Mucosa of stomach (tissue), 1 donor: ENCODE results near the gene CCZ1B.
"Not testable (repeated sequence)": the region's sequence is repeated elsewhere in the genome, so short reads cannot be mapped to it uniquely, and the experiment has no call there.

Source experiments
- H3K27me3 ChIP-seq: one replicate; pipeline ENCODE4 v1.7.0; 2013; ENCODE audit warnings: mild to moderate bottlenecking, low read length; ENCODE audit not compliant: control insufficient read depth, insufficient read depth
- H3K36me3 ChIP-seq: one replicate; pipeline ENCODE4 v1.7.0; 2013; ENCODE audit warnings: low read length; ENCODE audit not compliant: control insufficient read depth, insufficient read depth
- H3K4me1 ChIP-seq: one replicate; pipeline ENCODE4 v1.7.0; 2013; ENCODE audit warnings: mild to moderate bottlenecking, low read length; ENCODE audit not compliant: control insufficient read depth, insufficient read depth
- H3K4me3 ChIP-seq: one replicate; pipeline ENCODE4 v1.7.0; 2013; ENCODE audit warnings: low read length
- H3K9ac ChIP-seq: one replicate; pipeline ENCODE4 v1.7.0; 2013; ENCODE audit warnings: mild to moderate bottlenecking, low read length, moderate library complexity
- H3K9me3 ChIP-seq: one replicate; pipeline ENCODE4 v1.7.0; 2013; ENCODE audit warnings: mild to moderate bottlenecking, low read length, moderate library complexity; ENCODE audit not compliant: control insufficient read depth
- donor health status: Pancreatic carcinoma.

The CCZ1B gene

DNA sequence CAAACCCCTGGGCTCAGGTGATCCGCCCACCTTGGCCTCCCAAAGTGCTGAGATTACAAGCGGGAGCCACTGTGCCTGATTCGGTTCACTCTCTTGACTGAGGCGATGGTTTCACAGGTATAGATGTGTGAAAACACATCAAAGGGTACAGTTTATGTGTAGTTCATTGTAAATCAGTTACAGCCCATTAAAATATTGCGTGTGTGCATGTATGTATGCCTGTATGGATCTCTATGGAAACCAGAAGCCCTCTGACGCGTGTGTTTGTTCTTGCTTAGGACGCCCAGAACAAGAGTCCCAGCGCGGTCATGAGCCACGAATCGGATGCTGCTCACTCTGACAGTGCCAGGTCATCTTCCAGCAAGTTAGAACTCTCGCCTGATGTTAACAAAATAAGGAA lies 36.7 kb downstream of the CCZ1B start:
- not testable (repeated sequence) for H3K9ac ChIP-seq, H3K9me3 ChIP-seq, H3K4me1 ChIP-seq, H3K4me3 ChIP-seq, H3K36me3 ChIP-seq, H3K27me3 ChIP-seq

DNA sequence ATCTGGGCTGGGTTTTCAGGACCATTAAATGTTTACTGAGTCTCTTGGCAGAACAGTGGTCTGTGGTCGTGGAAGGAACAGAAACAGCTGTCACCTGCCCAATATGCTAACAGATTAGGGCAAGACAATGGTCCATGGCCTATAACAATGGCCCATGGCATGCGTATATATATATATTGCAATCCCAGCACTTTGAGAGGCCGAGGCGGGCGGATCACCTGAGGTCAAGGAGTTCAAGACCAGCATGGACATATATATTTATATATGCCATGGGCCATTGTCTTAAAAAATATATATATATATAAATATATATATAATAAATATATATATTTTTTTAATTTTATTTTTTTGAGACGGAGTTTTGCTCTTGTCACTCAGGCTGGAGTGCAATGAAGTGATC lies 44.5 kb downstream of the CCZ1B start:
- not testable (repeated sequence) for H3K4me1 ChIP-seq, H3K9me3 ChIP-seq

DNA sequence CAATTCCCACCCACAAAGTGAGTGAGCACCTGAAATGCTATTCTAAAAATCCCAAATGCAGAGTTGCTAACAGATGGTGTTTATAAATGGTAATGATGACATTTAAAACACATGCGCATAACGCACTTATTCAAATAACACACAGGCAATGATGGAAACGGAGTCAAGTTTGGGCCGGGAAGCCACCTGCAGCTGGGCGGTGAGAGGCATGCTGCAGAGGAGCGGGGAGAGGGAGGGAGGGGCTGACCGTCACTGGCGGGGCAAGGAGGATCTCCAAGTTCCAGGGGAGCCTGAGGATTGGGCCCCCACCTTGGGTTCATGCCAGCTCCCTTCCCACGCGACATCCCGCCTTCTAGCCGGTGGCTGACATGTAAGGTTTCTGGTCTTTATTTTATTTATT lies 64.9 kb downstream of the CCZ1B start:
- H3K9me3 ChIP-seq, H3K9ac ChIP-seq, H3K36me3 ChIP-seq, H3K4me3 ChIP-seq, H3K4me1 ChIP-seq, H3K27me3 ChIP-seq: not testable (repeated sequence)

More for the DNA sequence above, 44.5 kb downstream of the CCZ1B start:
- H3K36me3 ChIP-seq, H3K4me3 ChIP-seq, H3K27me3 ChIP-seq, H3K9ac ChIP-seq: not testable (repeated sequence)

DNA sequence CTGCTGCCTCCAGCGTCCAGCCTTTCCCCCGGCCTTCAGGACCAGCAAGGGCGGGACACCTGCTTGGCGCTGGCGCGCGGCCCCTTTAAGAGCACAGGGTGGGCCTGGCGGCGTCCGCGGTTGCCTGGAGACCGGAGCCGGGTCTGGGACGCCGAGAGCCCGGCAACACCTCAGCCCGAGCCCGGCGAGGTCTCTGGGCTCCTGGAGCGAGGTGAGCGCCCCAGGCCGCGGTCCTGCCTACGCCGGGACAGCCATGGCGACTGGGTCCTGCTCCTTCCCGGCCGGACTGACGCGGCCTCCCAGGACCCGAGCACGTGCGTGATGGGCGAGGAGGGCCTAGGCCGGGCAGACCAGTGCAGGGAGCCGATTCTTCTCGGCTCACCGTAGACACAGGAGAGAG lies 72.1 kb downstream of the CCZ1B start, which contains the start of gene RSPH10B2:
Gene RSPH10B2 (plus strand): TSS at position 140 of the 400 bp plus-strand sequence. CDS start 3,575 bp downstream, outside the sequence.
- H3K9me3 ChIP-seq, H3K9ac ChIP-seq, H3K4me1 ChIP-seq, H3K4me3 ChIP-seq, H3K27me3 ChIP-seq, H3K36me3 ChIP-seq: not testable (repeated sequence)

DNA sequence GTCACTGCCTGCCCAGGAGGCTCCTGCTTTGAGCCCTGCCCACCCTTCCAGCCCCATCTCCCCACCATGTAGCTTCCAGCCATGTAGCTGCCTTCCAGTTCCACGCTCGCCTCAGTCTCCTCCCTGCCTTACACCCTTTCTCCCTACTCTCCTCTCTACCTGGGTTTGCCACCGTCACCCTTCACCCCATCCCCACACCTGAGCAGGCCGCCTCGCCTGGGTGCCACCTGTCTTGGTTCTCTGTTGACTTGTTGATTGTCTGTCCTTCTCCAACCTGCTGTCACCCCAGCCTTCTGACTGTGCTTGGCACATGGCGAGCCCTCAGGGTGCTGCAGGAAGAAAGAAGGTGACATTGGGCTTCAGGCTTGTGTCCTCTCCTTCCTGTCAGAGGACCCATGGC lies 75.9 kb downstream of the CCZ1B start:
- not testable (repeated sequence) for H3K36me3 ChIP-seq, H3K9ac ChIP-seq, H3K9me3 ChIP-seq, H3K4me3 ChIP-seq, H3K4me1 ChIP-seq, H3K27me3 ChIP-seq

DNA sequence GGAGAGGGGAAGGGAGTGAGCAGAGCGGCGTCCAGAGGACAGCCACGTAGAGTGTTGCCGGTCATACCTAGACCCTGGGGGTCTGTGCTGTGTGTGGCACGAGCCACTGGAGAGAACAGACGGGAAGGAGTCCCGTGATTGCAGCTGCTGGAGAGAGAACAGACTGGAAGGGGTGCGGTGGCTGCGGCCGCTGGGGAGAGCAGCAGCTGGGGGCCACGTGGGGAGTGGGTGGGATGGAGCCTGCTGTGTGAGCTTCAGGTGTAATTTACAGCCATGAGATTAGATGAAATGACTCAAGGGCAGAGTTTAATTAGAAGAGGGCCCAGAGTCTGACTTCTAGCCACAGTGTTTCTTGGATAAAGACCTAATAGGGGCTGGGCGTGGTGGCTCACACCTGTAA lies 76.7 kb downstream of the CCZ1B start:
- not testable (repeated sequence) for H3K9me3 ChIP-seq, H3K4me1 ChIP-seq, H3K9ac ChIP-seq, H3K4me3 ChIP-seq, H3K27me3 ChIP-seq, H3K36me3 ChIP-seq
